Neuronal stem cell (in vitro differentiated cells): Measurements from ENCODE around the gene CYP46A1.

Source experiments
- DNase-seq: peaks from one replicate; pipeline ENCODE4 v3.0.0-alpha.2; 2013; ENCODE audit warnings: low spot score
- H2AFZ ChIP-seq: one replicate; pipeline ENCODE4 v1.6.1; 2013; ENCODE audit warnings: mild to moderate bottlenecking, low read length, inconsistent platforms
- H2AK5ac ChIP-seq: 2 replicates; pipeline ENCODE4 v1.6.1; 2013; ENCODE audit warnings: low read depth, mild to moderate bottlenecking, inconsistent platforms, low read length, moderate library complexity, mixed read lengths
- H2BK120ac ChIP-seq: 2 replicates; pipeline ENCODE4 v1.6.1; 2013; ENCODE audit warnings: low read depth, mild to moderate bottlenecking, inconsistent platforms, low read length, moderate library complexity, mixed read lengths
- H2BK12ac ChIP-seq: one replicate; pipeline ENCODE4 v1.6.1; 2013; ENCODE audit warnings: low read length, inconsistent platforms
- H2BK15ac ChIP-seq: 2 replicates; pipeline ENCODE4 v1.6.1; 2013; ENCODE audit warnings: mild to moderate bottlenecking, low read length, inconsistent platforms, mixed read lengths
- H2BK5ac ChIP-seq: one replicate; pipeline ENCODE4 v1.6.1; 2013; ENCODE audit warnings: inconsistent platforms, mild to moderate bottlenecking, low read length, moderate library complexity
- H3K14ac ChIP-seq: one replicate; pipeline ENCODE4 v1.6.1; 2013; ENCODE audit warnings: low read length, inconsistent platforms
- H3K18ac ChIP-seq: 2 replicates; pipeline ENCODE4 v1.6.1; 2013; ENCODE audit warnings: low read length, inconsistent platforms
- H3K23ac ChIP-seq: 2 replicates; pipeline ENCODE4 v1.6.1; 2013; ENCODE audit warnings: low read depth, mild to moderate bottlenecking, mixed read lengths, low read length, inconsistent platforms; ENCODE audit not compliant: poor library complexity
- H3K27ac ChIP-seq: replicated peaks from 3 replicates; pipeline ENCODE4 v1.5.1; 2013; ENCODE audit warnings: low read length, inconsistent platforms
- H3K27me3 ChIP-seq, 3 experiments: 2 replicates each; pipeline ENCODE4 v1.6.1; 2013; ENCODE audit warnings: low read length in 3 of 3, mild to moderate bottlenecking in 2 of 3, inconsistent platforms in 1 of 3, low read depth in 1 of 3, mixed read lengths in 1 of 3, moderate library complexity in 1 of 3; ENCODE audit not compliant: control insufficient read depth in 3 of 3, insufficient read depth in 3 of 3
- H3K36me3 ChIP-seq, 2 donors: replicated peaks in 1 of 2; 2 replicates each; pipeline ENCODE4 v1.6.1; 2013; ENCODE audit warnings: low read length in 2 of 2; ENCODE audit not compliant: control insufficient read depth in 2 of 2, insufficient read depth in 2 of 2
- H3K4ac ChIP-seq: 2 replicates; pipeline ENCODE4 v1.6.1; 2013; ENCODE audit warnings: inconsistent platforms, mild to moderate bottlenecking, low read length, moderate library complexity
- H3K4me1 ChIP-seq, 2 donors: 1 replicate in 1 of 2; 2 replicates in 1 of 2; pipeline ENCODE4 v1.6.1; 2013; ENCODE audit warnings: low read length in 2 of 2, low read depth in 1 of 2; ENCODE audit not compliant: control insufficient read depth in 2 of 2, insufficient read depth in 1 of 2
- H3K4me2 ChIP-seq: one replicate; pipeline ENCODE4 v1.6.1; 2013; ENCODE audit warnings: mild to moderate bottlenecking, low read length, inconsistent platforms; ENCODE audit not compliant: insufficient read depth, poor library complexity, severe bottlenecking
- H3K4me3 ChIP-seq, 2 donors: 2 replicates each; pipeline ENCODE4 v1.5.1; 2013; ENCODE audit warnings: low read length in 2 of 2, mild to moderate bottlenecking in 2 of 2, inconsistent platforms in 1 of 2, moderate library complexity in 1 of 2
- H3K79me1 ChIP-seq: one replicate; pipeline ENCODE4 v1.6.1; 2013; ENCODE audit warnings: low read depth, mild to moderate bottlenecking, inconsistent platforms, low read length, moderate library complexity
- H3K9ac ChIP-seq: one replicate; pipeline ENCODE4 v1.6.1; 2013; ENCODE audit warnings: mild to moderate bottlenecking, low read depth, low read length, inconsistent platforms; ENCODE audit not compliant: poor library complexity
- H3K9me3 ChIP-seq, 2 donors: replicated peaks in 1 of 2; 2 replicates each; pipeline versions ENCODE3 to v1.6.1; 2013; ENCODE audit warnings: low read length in 2 of 2, mild to moderate bottlenecking in 2 of 2, inconsistent platforms in 1 of 2, low read depth in 1 of 2, mixed read lengths in 1 of 2, moderate library complexity in 1 of 2; ENCODE audit not compliant: control insufficient read depth in 2 of 2, insufficient read depth in 1 of 2
- H4K8ac ChIP-seq: one replicate; pipeline ENCODE4 v1.6.1; 2013; ENCODE audit warnings: low read depth, mild to moderate bottlenecking, inconsistent platforms, low read length, moderate library complexity
- H4K91ac ChIP-seq: one replicate; pipeline ENCODE4 v1.6.1; 2013; ENCODE audit warnings: low read length, low read depth, mild to moderate bottlenecking, inconsistent platforms; ENCODE audit not compliant: poor library complexity
- WGBS, 2 donors: extraction: QIAGEN DNeasy Blood & Tissue Kit; methylation state at CpG; one replicate each; pipeline ENCODE4 v1.1.7; 2013; ENCODE audit warnings: missing lambda C conversion rate in 2 of 2, mixed read lengths in 1 of 2; ENCODE audit not compliant: insufficient read length in 2 of 2, insufficient replicate concordance in 1 of 2; ENCODE audit errors: extremely low coverage in 2 of 2; 5-methylcytosine and 5-hydroxymethylcytosine counted together

The CYP46A1 gene

GRCh38 chr14:99742074-99742473 lies 58.0 kb downstream of the CYP46A1 start:
- no peaks in the 10 kb centered on the region for H3K9me3 ChIP-seq
- H2AFZ ChIP-seq, result no peak overlapping the region
- H2BK15ac ChIP-seq, result no peak overlapping the region
- no peak overlapping the region for H3K9ac ChIP-seq
- H3K14ac ChIP-seq, result no peak overlapping the region
- H2BK12ac ChIP-seq, result no peak overlapping the region
- no peak overlapping the region for H3K23ac ChIP-seq
- H4K91ac ChIP-seq, result no peak overlapping the region
- H3K4me2 ChIP-seq, result no peak overlapping the region
- H4K8ac ChIP-seq, result no peak overlapping the region
- H3K36me3 ChIP-seq, result no peaks in the 10 kb centered on the region
- H2AK5ac ChIP-seq, result peak overlapping the region; percentile 20
- H3K27ac ChIP-seq, result no peak overlapping the region
- H3K4ac ChIP-seq, result no peak overlapping the region
- no peak overlapping the region for H3K18ac ChIP-seq
- H2BK120ac ChIP-seq, result no peak overlapping the region
- no peak for DNase-seq
- H2BK5ac ChIP-seq, result no peak overlapping the region
- H3K4me3 ChIP-seq, result no peak overlapping the region
- no peaks in the 10 kb centered on the region for H3K79me1 ChIP-seq
- H3K27me3 ChIP-seq, result peaks cover 0 to 32% (median 0%) of the 10 kb centered on the region in 3 experiments
- H3K4me1 ChIP-seq, result peaks cover 0 to 14% of the 10 kb centered on the region in 2 donors
- no CpG with 5 or more reads among the region's 3 CpGs for WGBS, 2 donors

- WGBS, 2 donors, result no CpG with 5 or more reads among the region's 25 CpGs
- Histone ChIP-seq H2AFZ (no peak overlapping the region), H3K14ac (peak overlapping the region; percentile 25), H3K4me2 (no peak overlapping the region), H2BK120ac (peak overlapping the region; percentile 76), H4K91ac (peak overlapping the region; percentile 26), H4K8ac (no peak overlapping the region), H3K27me3 (peaks cover 0 to 27% (median 0%) of the 10 kb centered on the region in 3 experiments), H3K36me3 (no peaks in the 10 kb centered on the region), H3K4ac (no peak overlapping the region), H3K79me1 (no peaks in the 10 kb centered on the region), H3K9ac (no peak overlapping the region), H2BK5ac (peak overlapping the region; percentile 32), H3K27ac (no peak overlapping the region), H3K23ac (peak overlapping the region; percentile 52), H2AK5ac (peak overlapping the region; percentile 77), H3K4me3 (peak overlapping the region in 1 of 2 donors; percentile 25), H2BK15ac (no peak overlapping the region), H3K18ac (peak overlapping the region; percentile 65), H3K9me3 (no peaks in the 10 kb centered on the region), H3K4me1 (peaks cover 0 to 12% of the 10 kb centered on the region in 2 donors), H2BK12ac (no peak overlapping the region)
- no peak for DNase-seq
Observed at GRCh38 chr14:99742509-99743487, 58.7 kb downstream of the CYP46A1 start.

- H3K79me1 ChIP-seq, result no peaks in the 10 kb centered on the region
- H3K9me3 ChIP-seq, result no peaks in the 10 kb centered on the region
- H2BK5ac ChIP-seq, result no peak overlapping the region
- H3K4me2 ChIP-seq, result no peak overlapping the region
- whole genome bisulfite sequencing, 2 donors, result no CpG with 5 or more reads among the region's 11 CpGs
- H3K14ac ChIP-seq, result no peak overlapping the region
- H3K4me1 ChIP-seq, result peaks cover 0 to 12% of the 10 kb centered on the region in 2 donors
- no peak overlapping the region for H4K8ac ChIP-seq
- H3K27me3 ChIP-seq, result peaks cover 0 to 21% (median 0%) of the 10 kb centered on the region in 3 experiments
- no peak overlapping the region for H3K18ac ChIP-seq
- no peak overlapping the region for H2BK15ac ChIP-seq
- no peak overlapping the region for H2BK120ac ChIP-seq
- H3K27ac ChIP-seq, result no peak overlapping the region
- no peaks in the 10 kb centered on the region for H3K36me3 ChIP-seq
- no peak for DNase-seq
- H3K23ac ChIP-seq, result no peak overlapping the region
- H3K9ac ChIP-seq, result no peak overlapping the region
- no peak overlapping the region for H3K4me3 ChIP-seq
- H2AFZ ChIP-seq, result no peak overlapping the region
- no peak overlapping the region for H3K4ac ChIP-seq
- no peak overlapping the region for H4K91ac ChIP-seq
- H2BK12ac ChIP-seq, result no peak overlapping the region
- H2AK5ac ChIP-seq, result no peak overlapping the region
Observed at GRCh38 chr14:99744199-99744872, 60.2 kb downstream of the CYP46A1 start.

GRCh38 chr14:99744873-99745224 lies 60.8 kb downstream of the CYP46A1 start:
- H2BK120ac ChIP-seq, result no peak overlapping the region
- H3K4ac ChIP-seq, result no peak overlapping the region
- H2AFZ ChIP-seq, result no peak overlapping the region
- no peak overlapping the region for H2BK15ac ChIP-seq
- no peak overlapping the region for H2BK12ac ChIP-seq
- H3K4me2 ChIP-seq, result no peak overlapping the region
- H3K36me3 ChIP-seq, result no peaks in the 10 kb centered on the region
- DNase-seq, result no peak
- no peak overlapping the region for H3K27ac ChIP-seq
- H3K18ac ChIP-seq, result no peak overlapping the region
- no peak overlapping the region for H3K4me3 ChIP-seq
- H3K14ac ChIP-seq, result no peak overlapping the region
- no peak overlapping the region for H3K9ac ChIP-seq
- no peak overlapping the region for H4K91ac ChIP-seq
- H3K27me3 ChIP-seq, result peaks cover 0 to 23% (median 0%) of the 10 kb centered on the region in 3 experiments
- peaks cover 0 to 12% of the 10 kb centered on the region in 2 donors for H3K4me1 ChIP-seq
- H3K79me1 ChIP-seq, result no peaks in the 10 kb centered on the region
- no peak overlapping the region for H2BK5ac ChIP-seq
- H4K8ac ChIP-seq, result no peak overlapping the region
- H2AK5ac ChIP-seq, result no peak overlapping the region
- no peak overlapping the region for H3K23ac ChIP-seq
- no CpG with 5 or more reads among the region's 7 CpGs for WGBS, 2 donors
- H3K9me3 ChIP-seq, result no peaks in the 10 kb centered on the region
